NCI-H146 treated with DMSO at 0.1 percent for 48 hours (cell line): ENCODE results near the gene SLC25A48.

ENCODE experiments used
- DNase-seq: peaks from one replicate; lab custom pipeline; 2025; ENCODE audit not compliant: unreplicated experiment; lab: John Stamatoyannopoulos, UW

The SLC25A48 gene

GRCh38 chr5:135915466-135916001, 81.1 kb downstream of the SLC25A48 start:
- no peak for DNase-seq

- no peak for DNase-seq
Observed at GRCh38 chr5:135916638-135917263, 82.3 kb downstream of the SLC25A48 start.

GRCh38 chr5:135920199-135920598, 85.7 kb downstream of the SLC25A48 start:
- no peak for DNase-seq

- DNase-seq = no peak
Observed at GRCh38 chr5:135921388-135921787, 86.9 kb downstream of the SLC25A48 start.

- no peak for DNase-seq
Observed at GRCh38 chr5:135930029-135930948, 95.8 kb downstream of the SLC25A48 start.

- DNase-seq = no peak
Observed at GRCh38 chr5:135930949-135931295, 96.5 kb downstream of the SLC25A48 start.

- DNase-seq = no peak
Observed at GRCh38 chr5:135934939-135935338, 100.5 kb downstream of the SLC25A48 start.

GRCh38 chr5:135937245-135937911, 102.9 kb downstream of the SLC25A48 start:
- no peak for DNase-seq
